Measurements from ENCODE around the gene ZNF787. TPM values are rescaled to one million over a fixed set of nuclear protein-coding genes. Genes with fewer than 3 reads are reported as not detected.

Gene ZNF787
- total RNA-seq, 1 donor from 2014 or later, result 32.4 TPM

GRCh38 chr19:56114778-56115110, 6.4 kb downstream of the ZNF787 start:
- H3K27ac ChIP-seq, result peak overlapping the region; percentile 25
- H3K36me3 ChIP-seq, result peaks cover 3% of the 10 kb centered on the region
- intact Hi-C loops (cut with DNase I), result no loop called here
- H3K27me3 ChIP-seq (ENCODE audit: low read depth), result no peaks in the 10 kb centered on the region
- H3K9me3 ChIP-seq, result no peaks in the 10 kb centered on the region
- H3K4me1 ChIP-seq, result peaks cover 85% of the 10 kb centered on the region
- no peak overlapping the region for H3K4me3 ChIP-seq
- DNase-seq, result peak; percentile 35
- ATAC-seq, result no peak
- TF ChIP-seq CTCF (IDR thresholded peaks at IDR 0.05), result no peak

GRCh38 chr19:56114051-56114777, 6.9 kb downstream of the ZNF787 start:
- Histone ChIP-seq H3K27ac (peak overlapping the region; percentile 25), H3K4me1 (peaks cover 85% of the 10 kb centered on the region), H3K36me3 (peaks cover 3% of the 10 kb centered on the region), H3K4me3 (no peak overlapping the region), H3K9me3 (no peaks in the 10 kb centered on the region), H3K27me3 (ENCODE audit: low read depth) (no peaks in the 10 kb centered on the region)
- intact Hi-C loops (cut with DNase I), result no loop called here
- TF ChIP-seq CTCF (IDR thresholded peaks at IDR 0.05), result no peak
- ATAC-seq, result no peak
- peak; percentile 45 for DNase-seq

GRCh38 chr19:56113074-56113632, 7.9 kb downstream of the ZNF787 start:
- DNase-seq (peak; percentile 39), ATAC-seq (no peak)
- peaks cover 84% of the 10 kb centered on the region for H3K4me1 ChIP-seq
- peaks cover 2% of the 10 kb centered on the region for H3K36me3 ChIP-seq
- TF ChIP-seq CTCF (IDR thresholded peaks at IDR 0.05), result no peak
- no peak overlapping the region for H3K27ac ChIP-seq
- no peaks in the 10 kb centered on the region for H3K27me3 ChIP-seq (ENCODE audit: low read depth)
- no peak overlapping the region for H3K4me3 ChIP-seq
- intact Hi-C loops (cut with DNase I), result no loop called here
- H3K9me3 ChIP-seq, result no peaks in the 10 kb centered on the region

- intact Hi-C loops (cut with DNase I), result no loop called here
- H3K9me3 ChIP-seq, result no peaks in the 10 kb centered on the region
- peaks cover 76% of the 10 kb centered on the region for H3K4me1 ChIP-seq
- no peak for TF ChIP-seq CTCF (IDR thresholded peaks at IDR 0.05)
- no peak overlapping the region for H3K4me3 ChIP-seq
- no peak for ATAC-seq
- H3K27ac ChIP-seq, result peak overlapping the region; percentile 65
- DNase-seq, result peak; percentile 45
- H3K27me3 ChIP-seq (ENCODE audit: low read depth), result no peaks in the 10 kb centered on the region
- H3K36me3 ChIP-seq, result no peaks in the 10 kb centered on the region
These were observed 8.8 kb downstream of the ZNF787 start for GRCh38 chr19:56112313-56112709.

GRCh38 chr19:56111601-56112312, 9.3 kb downstream of the ZNF787 start:
- Histone ChIP-seq H3K27me3 (ENCODE audit: low read depth) (no peaks in the 10 kb centered on the region), H3K4me1 (peaks cover 71% of the 10 kb centered on the region), H3K9me3 (no peaks in the 10 kb centered on the region), H3K27ac (peak overlapping the region; percentile 65), H3K4me3 (no peak overlapping the region), H3K36me3 (no peaks in the 10 kb centered on the region)
- ATAC-seq, result peak; percentile 77 to 83
- TF ChIP-seq CTCF (IDR thresholded peaks at IDR 0.05), result no peak
- intact Hi-C loops (cut with DNase I), result no loop called here
- DNase-seq, result peak; percentile 84

Data from lower lobe of right lung (tissue), 2 donors.